Activated B cell treated with CpG ODN at 0.5 μM for 24 hours (primary cell): ENCODE measurements around the gene RNF220. TPM values are rescaled to one million over a fixed set of nuclear protein-coding genes. Genes with fewer than 3 reads are reported as not detected.

ENCODE experiments used
- ATAC-seq: fragments of 200-7000 bp; cut with Tn5 transposase; one replicate; pipeline ENCODE4 v1.10.0; 2021; ENCODE audit warnings: low read depth, mild to moderate bottlenecking, moderate library complexity
- CTCF ChIA-PET: fragments of 350-600 bp; sonication (Branson Sonifier 250); formaldehyde crosslinking; loops from one replicate; lab custom pipeline; 2021; ENCODE audit warnings: antibody characterized with exemption; lab: Charles Lee
- POLR2A ChIA-PET: fragments of 350-600 bp; sonication (Branson Sonifier 250); formaldehyde crosslinking; loops from one replicate; lab custom pipeline; 2021; ENCODE audit warnings: antibody characterized with exemption; lab: Charles Lee
- DNase-seq: peaks from one replicate; pipeline ENCODE4 v3.0.0; 2022
- H3K27ac Mint-ChIP-seq: one replicate; pipeline ENCODE4 v1.8.0; 2020; ENCODE audit warnings: mixed read lengths
- H3K27me3 Mint-ChIP-seq: one replicate; pipeline ENCODE4 v1.8.0; 2021; ENCODE audit warnings: mixed read lengths
- H3K36me3 Mint-ChIP-seq: one replicate; pipeline ENCODE4 v1.8.0; 2021; ENCODE audit warnings: low read depth, mixed read lengths
- H3K4me1 Mint-ChIP-seq: one replicate; pipeline ENCODE4 v1.8.0; 2021; ENCODE audit warnings: mixed read lengths
- H3K4me3 Mint-ChIP-seq: one replicate; pipeline ENCODE4 v1.8.0; 2020; ENCODE audit warnings: mild to moderate bottlenecking, mixed read lengths
- H3K9me3 Mint-ChIP-seq: one replicate; pipeline ENCODE4 v1.8.0; 2020; ENCODE audit warnings: mixed read lengths
- intact Hi-C: fragments of 100-400 bp; cut with micrococcal nuclease; formaldehyde crosslinking; loops from one replicate; pipeline ENCODE4 v1.15.1; 2024
- total RNA-seq: library from RNA; stranded (reverse); gene quantifications from 2 replicates; pipeline ENCODE4 v1.2.3, GENCODE V29; 2022
- TF ChIP-seq, protein P1 (sequence below): fragments of 200-600 bp; IDR thresholded peaks from one replicate; pipeline ENCODE4 v1.8.0; 2022; ENCODE audit warnings: antibody characterized with exemption, mild to moderate bottlenecking

RNF220 gene
- total RNA-seq, 1 donor from 2014 or later = 103 TPM

DNA sequence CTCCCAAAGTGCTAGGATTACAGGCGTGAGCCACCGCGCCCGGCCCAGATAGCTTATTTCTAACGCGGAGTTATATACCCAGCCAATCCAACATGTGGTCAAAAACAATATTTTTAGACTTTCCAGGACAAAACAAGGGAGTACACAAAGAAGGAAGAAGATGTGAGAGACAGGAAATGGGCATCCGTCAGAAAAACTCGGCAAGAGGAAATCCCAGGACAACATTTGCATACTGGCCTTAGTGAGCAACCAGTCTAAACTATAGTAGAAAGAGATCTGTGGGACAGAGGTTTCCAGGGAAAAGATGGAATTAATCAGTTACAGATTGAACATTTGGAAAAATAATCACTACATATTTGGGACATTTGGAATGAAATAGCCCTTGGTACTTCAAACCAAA lies 280.8 kb downstream of the RNF220 start:
- DNase-seq (no peak), ATAC-seq (no peak)
- H3K27me3 Mint-ChIP-seq = no peaks in the 10 kb centered on the region
- TF ChIP-seq, protein P1, sequence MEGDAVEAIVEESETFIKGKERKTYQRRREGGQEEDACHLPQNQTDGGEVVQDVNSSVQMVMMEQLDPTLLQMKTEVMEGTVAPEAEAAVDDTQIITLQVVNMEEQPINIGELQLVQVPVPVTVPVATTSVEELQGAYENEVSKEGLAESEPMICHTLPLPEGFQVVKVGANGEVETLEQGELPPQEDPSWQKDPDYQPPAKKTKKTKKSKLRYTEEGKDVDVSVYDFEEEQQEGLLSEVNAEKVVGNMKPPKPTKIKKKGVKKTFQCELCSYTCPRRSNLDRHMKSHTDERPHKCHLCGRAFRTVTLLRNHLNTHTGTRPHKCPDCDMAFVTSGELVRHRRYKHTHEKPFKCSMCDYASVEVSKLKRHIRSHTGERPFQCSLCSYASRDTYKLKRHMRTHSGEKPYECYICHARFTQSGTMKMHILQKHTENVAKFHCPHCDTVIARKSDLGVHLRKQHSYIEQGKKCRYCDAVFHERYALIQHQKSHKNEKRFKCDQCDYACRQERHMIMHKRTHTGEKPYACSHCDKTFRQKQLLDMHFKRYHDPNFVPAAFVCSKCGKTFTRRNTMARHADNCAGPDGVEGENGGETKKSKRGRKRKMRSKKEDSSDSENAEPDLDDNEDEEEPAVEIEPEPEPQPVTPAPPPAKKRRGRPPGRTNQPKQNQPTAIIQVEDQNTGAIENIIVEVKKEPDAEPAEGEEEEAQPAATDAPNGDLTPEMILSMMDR = no peak
- H3K9me3 Mint-ChIP-seq = no peaks in the 10 kb centered on the region
- intact Hi-C loops = no loop called here
- no peak overlapping the region for H3K27ac Mint-ChIP-seq
- H3K36me3 Mint-ChIP-seq = no peaks in the 10 kb centered on the region
- POLR2A ChIA-PET = interaction anchor here (1.6 kb wide), 1 partner anchor 36 kb away, joined by 5 read pairs; no protein-coding TSS in a partner anchor
- CTCF ChIA-PET = no interaction called here
- H3K4me3 Mint-ChIP-seq = no peak overlapping the region
- H3K4me1 Mint-ChIP-seq = peaks cover 8% of the 10 kb centered on the region

DNA sequence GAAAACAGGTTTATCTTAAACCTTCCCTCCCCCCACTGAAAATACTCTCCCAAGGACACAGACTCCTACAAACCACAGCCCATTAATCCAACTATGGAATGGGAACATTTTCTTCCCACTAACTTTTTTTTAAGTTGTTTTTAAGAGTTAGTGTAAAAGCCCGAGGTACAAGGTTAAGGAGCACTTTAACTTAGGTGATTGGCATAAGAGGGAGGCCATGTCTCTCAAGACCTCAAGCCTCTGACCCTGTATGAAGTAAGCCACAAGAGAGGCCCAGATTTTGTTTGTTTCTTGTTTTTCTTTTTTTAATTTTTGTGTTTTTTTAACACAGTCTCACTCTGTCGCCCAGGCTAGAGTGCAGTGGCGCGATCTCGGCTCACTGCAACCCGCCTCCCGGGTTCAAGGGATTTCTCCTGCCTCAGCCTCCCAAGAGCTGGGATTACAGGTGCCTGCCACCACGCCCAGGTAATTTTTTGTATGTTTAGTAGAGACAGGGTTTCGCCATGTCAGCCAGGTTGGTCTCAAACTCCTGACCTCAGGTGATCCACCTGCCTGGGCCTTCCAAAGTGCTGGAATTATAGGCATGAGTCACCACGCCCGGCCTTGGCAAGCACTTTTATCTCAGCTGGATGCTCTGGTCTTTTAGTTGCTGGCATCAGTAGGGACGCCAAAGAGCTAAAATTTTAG lies 283.8 kb downstream of the RNF220 start:
- Mint-ChIP-seq H3K27ac (no peak overlapping the region), H3K4me1 (peaks cover 14% of the 10 kb centered on the region), H3K27me3 (no peaks in the 10 kb centered on the region), H3K36me3 (no peaks in the 10 kb centered on the region), H3K4me3 (no peak overlapping the region), H3K9me3 (no peaks in the 10 kb centered on the region)
- no peak for ATAC-seq
- intact Hi-C loops = no loop called here
- POLR2A ChIA-PET = no interaction called here
- DNase-seq = no peak
- CTCF ChIA-PET = no interaction called here
- TF ChIP-seq, protein P1 = no peak

DNA sequence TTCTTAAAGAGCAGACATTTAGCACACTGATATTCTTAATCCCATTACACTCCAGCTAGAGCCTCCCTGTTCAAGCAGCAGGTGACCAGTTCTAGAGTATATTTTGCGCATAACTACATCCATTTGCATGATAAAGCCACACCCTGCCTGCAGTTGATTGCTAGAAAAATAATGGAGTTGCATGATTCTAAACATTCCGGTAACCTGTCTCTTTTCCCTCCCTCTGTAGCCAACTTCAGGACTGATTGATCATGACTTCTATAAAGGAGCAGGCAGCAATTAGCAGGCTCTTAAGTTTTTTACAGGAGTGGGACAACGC lies 284.4 kb downstream of the RNF220 start:
- H3K27me3 Mint-ChIP-seq = no peaks in the 10 kb centered on the region
- TF ChIP-seq, protein P1 = no peak
- no peak for DNase-seq
- no peaks in the 10 kb centered on the region for H3K36me3 Mint-ChIP-seq
- no peak for ATAC-seq
- POLR2A ChIA-PET = no interaction called here
- H3K4me3 Mint-ChIP-seq = no peak overlapping the region
- CTCF ChIA-PET = no interaction called here
- H3K27ac Mint-ChIP-seq = no peak overlapping the region
- intact Hi-C loops = no loop called here
- no peaks in the 10 kb centered on the region for H3K9me3 Mint-ChIP-seq
- peaks cover 15% of the 10 kb centered on the region for H3K4me1 Mint-ChIP-seq

DNA sequence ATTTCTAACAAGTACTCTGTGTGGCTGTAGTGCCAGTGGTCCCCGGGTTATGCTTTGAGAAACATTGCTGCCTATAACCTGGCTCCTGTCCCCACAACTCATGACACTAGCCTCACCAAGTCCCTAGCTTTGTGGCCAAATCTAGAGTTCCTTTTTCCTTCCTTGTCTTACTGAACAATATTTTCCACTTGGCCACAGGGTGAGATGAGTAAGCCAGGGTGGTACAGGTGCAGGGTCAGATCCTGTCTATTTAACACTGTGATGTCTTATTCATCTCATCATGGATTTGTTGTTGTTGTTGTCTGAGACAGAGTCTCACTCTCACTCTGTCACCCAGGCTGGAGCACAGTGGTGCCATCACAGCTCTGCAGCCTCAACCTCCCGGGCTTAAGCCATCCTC lies 288.1 kb downstream of the RNF220 start:
- H3K27me3 Mint-ChIP-seq = no peaks in the 10 kb centered on the region
- TF ChIP-seq, protein P1 = no peak
- DNase-seq (no peak), ATAC-seq (no peak)
- H3K4me3 Mint-ChIP-seq = no peak overlapping the region
- intact Hi-C loops = no loop called here
- CTCF ChIA-PET = interaction anchor here (0.9 kb wide), 1 partner anchor 29 kb away, joined by 3 read pairs; no protein-coding TSS in a partner anchor
- H3K9me3 Mint-ChIP-seq = no peaks in the 10 kb centered on the region
- H3K27ac Mint-ChIP-seq = no peak overlapping the region
- POLR2A ChIA-PET = interaction anchor here (0.6 to 2.5 kb wide), 4 partner anchors 28 to 850 kb away, joined by 3 to 12 read pairs (median 8); no protein-coding TSS in a partner anchor
- H3K36me3 Mint-ChIP-seq = no peaks in the 10 kb centered on the region
- peaks cover 45% of the 10 kb centered on the region for H3K4me1 Mint-ChIP-seq

DNA sequence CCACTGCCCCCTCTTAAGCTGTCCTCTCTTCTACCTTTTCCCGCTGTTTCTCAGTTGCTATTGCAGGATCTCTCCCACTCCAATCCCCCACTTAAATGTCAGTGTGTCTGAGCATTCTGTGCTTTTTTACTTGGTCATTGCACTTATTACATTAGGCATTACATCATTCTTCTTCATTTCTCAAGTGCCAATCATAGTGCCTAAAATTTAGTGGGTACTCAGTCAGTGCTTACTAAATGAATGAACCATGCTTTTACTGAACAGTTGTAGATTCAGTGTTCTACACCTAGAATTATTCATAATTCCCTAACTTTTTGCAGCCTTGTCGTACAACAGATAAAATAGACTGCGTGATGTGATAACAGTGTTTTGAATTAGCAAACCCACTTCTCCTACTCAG lies 288.8 kb downstream of the RNF220 start:
- no peak overlapping the region for H3K4me3 Mint-ChIP-seq
- ATAC-seq (no peak), DNase-seq (no peak)
- no peak overlapping the region for H3K27ac Mint-ChIP-seq
- TF ChIP-seq, protein P1 = no peak
- POLR2A ChIA-PET = no interaction called here
- H3K36me3 Mint-ChIP-seq = no peaks in the 10 kb centered on the region
- intact Hi-C loops = no loop called here
- H3K27me3 Mint-ChIP-seq = no peaks in the 10 kb centered on the region
- peaks cover 51% of the 10 kb centered on the region for H3K4me1 Mint-ChIP-seq
- CTCF ChIA-PET = no interaction called here
- no peaks in the 10 kb centered on the region for H3K9me3 Mint-ChIP-seq
